H1 (cell line): ENCODE results near the gene MYH11. TPM values are rescaled to one million over a fixed set of nuclear protein-coding genes. Genes with fewer than 3 reads are reported as not detected.

Experiments used
- CTCF ChIA-PET: fragments of 300-600 bp; sonication (Branson Sonifier 250); formaldehyde crosslinking; loops from one replicate; lab custom pipeline; 2021; ENCODE audit not compliant: partially characterized antibody; lab: Charles Lee
- POLR2A ChIA-PET: fragments of 300-600 bp; sonication (Branson Sonifier 250); formaldehyde crosslinking; loops from one replicate; lab custom pipeline; 2021; ENCODE audit warnings: inconsistent platforms; ENCODE audit not compliant: partially characterized antibody; lab: Charles Lee
- DNase-seq, 2 experiments: peaks; one replicate each; pipeline versions ENCODE4 v3.0.0 to v3.0.0-alpha.2; 2010 to 2022; ENCODE audit warnings: low spot score in 2 of 2, low read depth in 1 of 2, mixed read lengths in 1 of 2
- FAIRE-seq: peaks from 2 replicates; lab custom pipeline; 2011; peaks lifted over from hg19 to GRCh38; lab: Jason Lieb, UNC
- H2AFZ ChIP-seq: 2 replicates; pipeline ENCODE4 v1.8.1; 2012; ENCODE audit warnings: low read length, inconsistent platforms
- H2AK5ac ChIP-seq: 2 replicates; pipeline ENCODE4 v1.6.1; 2013; ENCODE audit warnings: low read depth, low read length
- H2BK120ac ChIP-seq: replicated peaks from 2 replicates; pipeline ENCODE3; 2013; ENCODE audit warnings: low read depth, low read length, inconsistent platforms
- H2BK12ac ChIP-seq: 2 replicates; pipeline ENCODE4 v1.6.1; 2013; ENCODE audit warnings: low read depth, low read length
- H2BK15ac ChIP-seq: 2 replicates; pipeline ENCODE4 v1.6.1; 2013; ENCODE audit warnings: low read length
- H2BK20ac ChIP-seq: 2 replicates; pipeline ENCODE4 v1.6.1; 2013; ENCODE audit warnings: low read length
- H2BK5ac ChIP-seq: 2 replicates; pipeline ENCODE4 v1.6.1; 2013; ENCODE audit warnings: low read depth, low read length
- H3K14ac ChIP-seq: 2 replicates; pipeline ENCODE4 v1.6.1; 2013; ENCODE audit warnings: inconsistent platforms; ENCODE audit not compliant: insufficient read length
- H3K18ac ChIP-seq: 2 replicates; pipeline ENCODE4 v1.6.1; 2013; ENCODE audit warnings: low read length; ENCODE audit errors: extremely low read depth
- H3K23ac ChIP-seq: 2 replicates; pipeline ENCODE4 v1.6.1; 2013; ENCODE audit warnings: inconsistent platforms; ENCODE audit not compliant: insufficient read length
- H3K23me2 ChIP-seq: 2 replicates; pipeline ENCODE4 v1.6.1; 2013; ENCODE audit warnings: low read depth, low read length
- H3K27ac ChIP-seq: 2 replicates; pipeline ENCODE4 v1.6.1; 2011; ENCODE audit warnings: low read depth, low read length, inconsistent platforms
- H3K27me3 ChIP-seq, 4 experiments: replicated peaks in 1 of 4; 1 replicate in 1 of 4; 2 replicates in 3 of 4; pipeline versions ENCODE4 v1.6.1 to v1.8.1; 2011 to 2013; ENCODE audit warnings: low read length in 3 of 4, mild to moderate bottlenecking in 3 of 4, inconsistent platforms in 2 of 4, mixed read lengths in 2 of 4, moderate library complexity in 1 of 4; ENCODE audit not compliant: control insufficient read depth in 3 of 4, insufficient read depth in 3 of 4; ENCODE audit errors: extremely low read depth in 1 of 4
- H3K36me3 ChIP-seq, 4 experiments: 2 replicates each; pipeline versions ENCODE4 v1.6.1 to v1.8.1; 2011 to 2013; ENCODE audit warnings: mild to moderate bottlenecking in 4 of 4, low read length in 3 of 4, moderate library complexity in 2 of 4, control low read depth in 1 of 4, inconsistent platforms in 1 of 4; ENCODE audit not compliant: insufficient read depth in 4 of 4, control insufficient read depth in 2 of 4
- H3K4ac ChIP-seq: replicated peaks from 2 replicates; pipeline ENCODE3; 2013; ENCODE audit warnings: low read length, low read depth, mixed read lengths, inconsistent platforms; ENCODE audit not compliant: insufficient read length
- H3K4me1 ChIP-seq, 4 experiments: replicated peaks in 1 of 4; 1 replicate in 1 of 4; 2 replicates in 3 of 4; pipeline versions ENCODE4 v1.6.1 to v1.8.1; 2011 to 2013; ENCODE audit warnings: low read length in 3 of 4, inconsistent platforms in 2 of 4, mixed read lengths in 1 of 4; ENCODE audit not compliant: insufficient read depth in 4 of 4, control insufficient read depth in 3 of 4
- H3K4me2 ChIP-seq, 2 experiments: 2 replicates each; pipeline versions ENCODE4 v1.6.1 to v1.8.1; 2011 to 2013; ENCODE audit warnings: low read depth in 2 of 2, low read length in 2 of 2, control low read depth in 1 of 2, inconsistent platforms in 1 of 2, mild to moderate bottlenecking in 1 of 2; ENCODE audit not compliant: insufficient read depth in 1 of 2
- H3K4me3 ChIP-seq, 4 experiments: fragments of 200-600, 300-600 bp in 1 of 4; sonication (generic), shearing (Covaris generic), sonication (Bioruptor Twin) in 1 of 4; 2 replicates each; pipeline versions ENCODE4 v1.5.1 to v1.8.1; 2011 to 2016; ENCODE audit warnings: low read length in 4 of 4, low read depth in 3 of 4, control low read depth in 2 of 4, inconsistent platforms in 2 of 4, mild to moderate bottlenecking in 2 of 4, mixed read lengths in 1 of 4, moderate library complexity in 1 of 4; ENCODE audit not compliant: insufficient read depth in 2 of 4; ENCODE audit errors: extremely low read depth in 1 of 4
- H3K56ac ChIP-seq: replicated peaks from 2 replicates; pipeline ENCODE3; 2013; ENCODE audit warnings: low read depth, mild to moderate bottlenecking, mixed read lengths, low read length, inconsistent platforms; ENCODE audit not compliant: insufficient read length
- H3K79me1 ChIP-seq: 2 replicates; pipeline ENCODE4 v1.6.1; 2013; ENCODE audit warnings: low read depth, low read length, control low read depth
- H3K79me2 ChIP-seq, 2 experiments: 2 replicates each; pipeline versions ENCODE4 v1.6.1 to v1.8.1; 2012 to 2013; ENCODE audit warnings: low read length in 2 of 2, mild to moderate bottlenecking in 2 of 2, inconsistent platforms in 1 of 2; ENCODE audit not compliant: insufficient read depth in 2 of 2, control insufficient read depth in 1 of 2
- H3K9ac ChIP-seq, 4 experiments: replicated peaks in 1 of 4; 1 replicate in 1 of 4; 2 replicates in 3 of 4; pipeline versions ENCODE4 v1.6.1 to v1.8.1; 2011 to 2013; ENCODE audit warnings: low read depth in 3 of 4, low read length in 3 of 4, control low read depth in 2 of 4, mild to moderate bottlenecking in 2 of 4, moderate library complexity in 2 of 4, inconsistent platforms in 1 of 4; ENCODE audit errors: extremely low read depth in 1 of 4
- H3K9me3 ChIP-seq, 2 experiments: 2 replicates each; pipeline versions ENCODE4 v1.6.1 to v1.8.1; 2012 to 2013; ENCODE audit warnings: mild to moderate bottlenecking in 2 of 2, moderate library complexity in 2 of 2, control low read depth in 1 of 2, inconsistent platforms in 1 of 2, low read depth in 1 of 2, low read length in 1 of 2, mixed read lengths in 1 of 2; ENCODE audit not compliant: insufficient read depth in 2 of 2
- H4K20me1 ChIP-seq, 2 experiments: replicated peaks in 1 of 2; 2 replicates each; pipeline versions ENCODE3 to v1.8.1; 2011 to 2013; ENCODE audit warnings: inconsistent platforms in 2 of 2, low read length in 2 of 2, mild to moderate bottlenecking in 1 of 2; ENCODE audit not compliant: insufficient read depth in 2 of 2, control insufficient read depth in 1 of 2
- H4K5ac ChIP-seq: 2 replicates; pipeline ENCODE4 v1.6.1; 2013; ENCODE audit warnings: low read length, low read depth, mixed read lengths, inconsistent platforms; ENCODE audit not compliant: insufficient read length
- H4K8ac ChIP-seq: 2 replicates; pipeline ENCODE4 v1.8.0; 2013; ENCODE audit warnings: mild to moderate bottlenecking, moderate library complexity, low read length, inconsistent platforms; ENCODE audit not compliant: insufficient read depth; ENCODE audit errors: extremely low read depth
- H4K91ac ChIP-seq: replicated peaks from 2 replicates; pipeline ENCODE3; 2013; ENCODE audit warnings: low read length, mixed read lengths, inconsistent platforms; ENCODE audit not compliant: insufficient read length
- CEBPB ChIP-seq: IDR thresholded peaks from 2 replicates; pipeline ENCODE4 v1.6.1; 2012; ENCODE audit warnings: low read depth, low read length
- CHD1 ChIP-seq: IDR thresholded peaks from 2 replicates; pipeline ENCODE4 v1.6.1; 2012; ENCODE audit warnings: low read depth, low read length, improper control_type of control experiment
- EGR1 ChIP-seq: IDR thresholded peaks from 2 replicates; pipeline ENCODE4 v1.6.1; 2011; ENCODE audit warnings: low read depth, low read length, borderline replicate concordance
- HDAC2 ChIP-seq, 2 experiments: fragments of 300-600 bp in 1 of 2; sonication (generic) in 1 of 2; IDR thresholded peaks; 2 replicates each; pipeline ENCODE4 v1.6.1; 2011 to 2012; ENCODE audit warnings: low read depth in 2 of 2, low read length in 2 of 2, mild to moderate bottlenecking in 2 of 2, moderate library complexity in 2 of 2, borderline replicate concordance in 1 of 2, inconsistent platforms in 1 of 2
- HDAC6 ChIP-seq: IDR thresholded peaks from one replicate; pipeline ENCODE4 v1.7.1; 2012; ENCODE audit warnings: low read depth, mild to moderate bottlenecking, inconsistent platforms, low read length, moderate library complexity
- SP4 ChIP-seq: IDR thresholded peaks from 2 replicates; pipeline ENCODE4 v1.6.1; 2012; ENCODE audit warnings: low read length, inconsistent platforms
- TAF1 ChIP-seq: IDR thresholded peaks from 2 replicates; pipeline ENCODE4 v1.6.1; 2011; ENCODE audit warnings: mild to moderate bottlenecking, low read depth, low read length
- TCF12 ChIP-seq: IDR thresholded peaks from 2 replicates; pipeline ENCODE4 v1.6.1; 2011; ENCODE audit warnings: low read depth, mild to moderate bottlenecking, low read length
- USF2 ChIP-seq: IDR thresholded peaks from 2 replicates; pipeline ENCODE4 v1.6.1; 2011; ENCODE audit warnings: low read length, improper control_type of control experiment
- WGBS, 2 experiments: shearing (Covaris generic) in 1 of 2; methylation state at CpG; one replicate each; pipeline versions ENCODE4 v1.1.6 to v1.1.7; 2013 to 2015; ENCODE audit warnings: low lambda C conversion rate in 2 of 2, mixed read lengths in 2 of 2, inconsistent platforms in 1 of 2, low coverage in 1 of 2, missing lambda C conversion rate in 1 of 2; ENCODE audit not compliant: insufficient replicate concordance in 2 of 2, insufficient coverage in 1 of 2, insufficient read length in 1 of 2; ENCODE audit errors: extremely low coverage in 1 of 2, missing lambda C conversion rate in 1 of 2; 5-methylcytosine and 5-hydroxymethylcytosine counted together
- polyA plus RNA-seq, 7 experiments: library from polyadenylated mRNA; depleted of rRNA in 3 of 7; stranded (reverse) in 5 of 7; unstranded in 2 of 7; fragments of >200 nt in 5 of 7; fragments of 200-250 nt in 2 of 7; gene quantifications; 1 replicate in 5 of 7; 2 replicates in 1 of 7; 4 replicates in 1 of 7; pipeline versions ENCODE4 v1.2.1 to v1.2.3, GENCODE V29; 2011 to 2013; ENCODE audit warnings: missing spikeins in 2 of 7, mixed read lengths in 2 of 7
- total RNA-seq: library from RNA; stranded (reverse); fragmentation: NEBNext Ultra II Directional; extraction: Animal tissue kit (Norgen Biotek cat#: 25700); gene quantifications from 2 replicates; pipeline ENCODE4 v1.2.1, GENCODE V29; 2021

MYH11 gene
- total and polyA plus RNA-seq, 2 of the 8 experiments (the other 6 are each of a cell fraction or from before 2014, with no cell fraction given): 0.11 to 0.78 TPM

- WGBS, 2 experiments: 95% methylated on average over 5 of the region's 5 CpGs; no CpG with 5 or more reads in 1 of the 2 experiments
- Histone ChIP-seq H3K23ac (no peak overlapping the region), H4K20me1 (no peaks in the 10 kb centered on the region), H3K9ac (no peak overlapping the region), H3K56ac (no peak overlapping the region), H2BK12ac (no peak overlapping the region), H2BK5ac (no peak overlapping the region), H2AFZ (no peak overlapping the region), H4K91ac (no peak overlapping the region), H3K18ac (no peak overlapping the region), H2BK15ac (no peak overlapping the region), H3K79me2 (no peaks in the 10 kb centered on the region), H2BK120ac (no peak overlapping the region), H3K4me1 (peaks cover 0 to 4% (median 1%) of the 10 kb centered on the region in 4 experiments; a peak in 2 of 7 replicates), H3K27me3 (no peaks in the 10 kb centered on the region)
- FAIRE-seq (no peak), DNase-seq (no peak)
- TF ChIP-seq TCF12 (no peak), SP4 (no peak), CHD1 (no peak), HDAC6 (no peak), EGR1 (no peak), TAF1 (no peak), CEBPB (no peak), HDAC2 (IDR thresholded peaks at IDR 0.05; ENCODE audit: borderline replicate concordance in 1 of 2, low read depth in 2 of 2, low read length in 2 of 2) (no peak), USF2 (no peak)
- TF ChIP-seq, all 59 proteins: peak for 0
- Histone ChIP-seq H3K36me3 (no peaks in the 10 kb centered on the region), H3K4me2 (no peak overlapping the region), H2BK20ac (no peak overlapping the region), H4K8ac (no peak overlapping the region), H3K4ac (no peak overlapping the region), H3K4me3 (no peak overlapping the region), H2AK5ac (no peak overlapping the region), H3K14ac (no peak overlapping the region), H4K5ac (no peak overlapping the region), H3K79me1 (no peaks in the 10 kb centered on the region), H3K9me3 (no peaks in the 10 kb centered on the region), H3K23me2 (no peaks in the 10 kb centered on the region), H3K27ac (no peak overlapping the region)
- ChIA-PET POLR2A (no interaction called here), CTCF (interaction anchor here (0.6 to 2.0 kb wide), 5 partner anchors 9 to 37 kb away, joined by 3 to 6 read pairs (median 4); partner anchors contain the start of gene CEP20)
These were observed 47.1 kb upstream of the MYH11 start for GRCh38 chr16:15903960-15904359.
